Fibroblast of the aortic adventitia (primary cell): ENCODE results near the gene SLX4. TPM values are rescaled to one million over a fixed set of nuclear protein-coding genes. Genes with fewer than 3 reads are reported as not detected.

Source experiments
- DNase-seq: peaks from one replicate; pipeline ENCODE4 v3.0.0-alpha.2; 2010; ENCODE audit warnings: low read depth
- H3K4me3 ChIP-seq: 2 replicates; pipeline ENCODE4 v1.5.1; 2011; ENCODE audit warnings: low read depth, mild to moderate bottlenecking, control low read depth, low read length, moderate library complexity
- CTCF ChIP-seq: IDR thresholded peaks from 2 replicates; pipeline ENCODE4 v1.5.1; 2011; ENCODE audit warnings: mild to moderate bottlenecking, low read length, control low read depth, inconsistent platforms; ENCODE audit not compliant: insufficient read depth
- total RNA-seq: library from RNA; depleted of rRNA; stranded (reverse); fragments of >200 nt; gene quantifications from 2 replicates; pipeline ENCODE4 v1.2.3, GENCODE V29; 2012; ENCODE audit warnings: low replicate concordance

The SLX4 gene
- total RNA-seq, 1 donor: 7.0 TPM

- DNase-seq: no peak
- H3K4me3 ChIP-seq: no peak overlapping the region
- TF ChIP-seq CTCF: no peak
Observed at GRCh38 chr16:3564130-3564888, 47.1 kb downstream of the SLX4 start.

DNA sequence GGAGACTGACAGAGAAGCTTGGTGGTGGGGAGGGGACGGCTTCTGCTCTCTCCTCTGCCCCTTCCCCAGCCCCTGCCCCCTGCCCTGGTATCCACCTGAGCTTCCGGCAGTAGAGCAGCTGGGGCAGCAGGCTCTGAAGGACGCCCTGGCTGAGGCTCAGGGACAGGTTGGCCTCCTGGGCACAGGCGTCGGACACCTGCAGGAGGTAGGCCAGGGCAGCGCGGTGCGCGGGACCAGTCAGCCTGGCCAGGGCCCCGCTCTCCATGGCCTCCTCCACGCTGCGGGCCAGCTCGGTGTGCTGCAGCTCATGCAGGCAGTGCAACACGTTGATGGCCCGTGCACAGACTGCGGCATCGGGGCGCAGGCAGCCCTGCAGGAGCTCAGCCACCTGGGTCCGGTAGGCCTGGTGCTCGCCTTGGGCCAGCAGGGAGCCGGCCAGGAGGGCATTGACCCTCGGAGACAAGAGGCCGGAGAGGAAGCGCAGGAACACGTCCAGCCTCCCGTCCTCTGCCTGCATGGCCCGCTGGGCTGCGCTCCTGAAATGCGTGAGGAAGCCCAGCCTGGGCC is 48.4 kb downstream of the SLX4 start:
- no peak for TF ChIP-seq CTCF
- no peak for DNase-seq
- H3K4me3 ChIP-seq: no peak overlapping the region

DNA sequence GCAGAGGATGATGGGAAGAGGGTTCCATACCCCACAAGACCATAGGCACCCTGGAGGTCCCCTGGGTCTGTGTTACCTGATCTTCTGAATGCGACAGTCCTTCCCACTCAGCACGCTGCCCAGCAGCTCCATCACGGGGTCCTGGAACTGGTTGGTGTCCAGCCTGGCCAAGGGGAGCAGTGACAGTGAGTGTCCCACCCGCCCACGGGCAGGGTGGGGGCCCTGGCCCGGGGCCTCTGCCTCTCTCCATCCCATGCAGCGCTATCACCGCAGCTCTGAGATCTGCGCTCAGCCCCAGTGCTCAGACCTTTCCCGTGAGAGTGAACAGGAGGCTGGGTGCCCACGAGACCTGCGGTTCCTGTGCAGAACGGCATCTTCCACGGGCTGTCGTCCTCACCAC is 49.8 kb downstream of the SLX4 start:
- no peak for TF ChIP-seq CTCF
- no peak for DNase-seq
- no peak overlapping the region for H3K4me3 ChIP-seq

DNA sequence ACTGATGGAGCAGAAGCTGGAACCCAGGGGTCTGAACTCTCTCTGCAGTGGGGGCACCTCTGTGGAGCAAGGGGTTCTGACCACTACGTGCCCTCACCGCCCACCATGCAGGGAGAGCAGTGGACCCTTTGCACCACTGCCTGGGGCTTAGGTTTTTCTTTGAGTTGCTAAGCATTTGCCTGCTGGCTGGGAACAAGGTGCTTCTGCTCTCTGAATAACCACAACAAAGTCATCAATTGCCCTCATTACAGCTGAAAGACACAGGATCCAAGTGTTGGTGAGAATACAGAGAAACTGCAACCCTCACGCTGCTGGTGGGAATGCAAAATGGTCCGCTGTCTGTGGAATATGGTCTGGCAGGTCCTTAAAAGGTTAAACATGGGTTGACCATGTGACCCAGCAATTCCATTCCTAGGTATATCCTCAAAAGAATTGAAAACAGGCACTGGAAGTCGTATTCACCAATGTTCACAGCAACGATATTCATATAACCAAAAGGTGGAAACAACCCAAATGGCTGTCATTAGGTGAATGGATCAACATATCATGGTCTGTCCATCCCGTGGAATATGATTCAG is 57.0 kb downstream of the SLX4 start:
- no peak overlapping the region for H3K4me3 ChIP-seq
- no peak for DNase-seq
- no peak for TF ChIP-seq CTCF

GRCh38 chr16:3553138-3553923 is 58.1 kb downstream of the SLX4 start:
- no peak for DNase-seq
- TF ChIP-seq CTCF: no peak
- no peak overlapping the region for H3K4me3 ChIP-seq

GRCh38 chr16:3550851-3551847 is 60.3 kb downstream of the SLX4 start:
- no peak for TF ChIP-seq CTCF
- no peak overlapping the region for H3K4me3 ChIP-seq
- DNase-seq: no peak
